Neuronal stem cell (in vitro differentiated cells): ENCODE results near the gene PLEKHF1.
A peak's percentile ranks its signal among the peaks of the same experiment; 100 is the strongest.

Experiments
- DNase-seq: peaks from one replicate; pipeline ENCODE4 v3.0.0-alpha.2; 2013; ENCODE audit warnings: low spot score
- H2AFZ ChIP-seq: one replicate; pipeline ENCODE4 v1.6.1; 2013; ENCODE audit warnings: mild to moderate bottlenecking, low read length, inconsistent platforms
- H2AK5ac ChIP-seq: 2 replicates; pipeline ENCODE4 v1.6.1; 2013; ENCODE audit warnings: low read depth, mild to moderate bottlenecking, inconsistent platforms, low read length, moderate library complexity, mixed read lengths
- H2BK120ac ChIP-seq: 2 replicates; pipeline ENCODE4 v1.6.1; 2013; ENCODE audit warnings: low read depth, mild to moderate bottlenecking, inconsistent platforms, low read length, moderate library complexity, mixed read lengths
- H2BK12ac ChIP-seq: one replicate; pipeline ENCODE4 v1.6.1; 2013; ENCODE audit warnings: low read length, inconsistent platforms
- H2BK15ac ChIP-seq: 2 replicates; pipeline ENCODE4 v1.6.1; 2013; ENCODE audit warnings: mild to moderate bottlenecking, low read length, inconsistent platforms, mixed read lengths
- H2BK5ac ChIP-seq: one replicate; pipeline ENCODE4 v1.6.1; 2013; ENCODE audit warnings: inconsistent platforms, mild to moderate bottlenecking, low read length, moderate library complexity
- H3K14ac ChIP-seq: one replicate; pipeline ENCODE4 v1.6.1; 2013; ENCODE audit warnings: low read length, inconsistent platforms
- H3K18ac ChIP-seq: 2 replicates; pipeline ENCODE4 v1.6.1; 2013; ENCODE audit warnings: low read length, inconsistent platforms
- H3K23ac ChIP-seq: 2 replicates; pipeline ENCODE4 v1.6.1; 2013; ENCODE audit warnings: low read depth, mild to moderate bottlenecking, mixed read lengths, low read length, inconsistent platforms; ENCODE audit not compliant: poor library complexity
- H3K27ac ChIP-seq: replicated peaks from 3 replicates; pipeline ENCODE4 v1.5.1; 2013; ENCODE audit warnings: low read length, inconsistent platforms
- H3K27me3 ChIP-seq, 3 experiments: 2 replicates each; pipeline ENCODE4 v1.6.1; 2013; ENCODE audit warnings: low read length in 3 of 3, mild to moderate bottlenecking in 2 of 3, inconsistent platforms in 1 of 3, low read depth in 1 of 3, mixed read lengths in 1 of 3, moderate library complexity in 1 of 3; ENCODE audit not compliant: control insufficient read depth in 3 of 3, insufficient read depth in 3 of 3
- H3K36me3 ChIP-seq, 2 donors: replicated peaks in 1 of 2; 2 replicates each; pipeline ENCODE4 v1.6.1; 2013; ENCODE audit warnings: low read length in 2 of 2; ENCODE audit not compliant: control insufficient read depth in 2 of 2, insufficient read depth in 2 of 2
- H3K4ac ChIP-seq: 2 replicates; pipeline ENCODE4 v1.6.1; 2013; ENCODE audit warnings: inconsistent platforms, mild to moderate bottlenecking, low read length, moderate library complexity
- H3K4me1 ChIP-seq, 2 donors: 1 replicate in 1 of 2; 2 replicates in 1 of 2; pipeline ENCODE4 v1.6.1; 2013; ENCODE audit warnings: low read length in 2 of 2, low read depth in 1 of 2; ENCODE audit not compliant: control insufficient read depth in 2 of 2, insufficient read depth in 1 of 2
- H3K4me2 ChIP-seq: one replicate; pipeline ENCODE4 v1.6.1; 2013; ENCODE audit warnings: mild to moderate bottlenecking, low read length, inconsistent platforms; ENCODE audit not compliant: insufficient read depth, poor library complexity, severe bottlenecking
- H3K4me3 ChIP-seq, 2 donors: 2 replicates each; pipeline ENCODE4 v1.5.1; 2013; ENCODE audit warnings: low read length in 2 of 2, mild to moderate bottlenecking in 2 of 2, inconsistent platforms in 1 of 2, moderate library complexity in 1 of 2
- H3K79me1 ChIP-seq: one replicate; pipeline ENCODE4 v1.6.1; 2013; ENCODE audit warnings: low read depth, mild to moderate bottlenecking, inconsistent platforms, low read length, moderate library complexity
- H3K9ac ChIP-seq: one replicate; pipeline ENCODE4 v1.6.1; 2013; ENCODE audit warnings: mild to moderate bottlenecking, low read depth, low read length, inconsistent platforms; ENCODE audit not compliant: poor library complexity
- H3K9me3 ChIP-seq, 2 donors: replicated peaks in 1 of 2; 2 replicates each; pipeline versions ENCODE3 to v1.6.1; 2013; ENCODE audit warnings: low read length in 2 of 2, mild to moderate bottlenecking in 2 of 2, inconsistent platforms in 1 of 2, low read depth in 1 of 2, mixed read lengths in 1 of 2, moderate library complexity in 1 of 2; ENCODE audit not compliant: control insufficient read depth in 2 of 2, insufficient read depth in 1 of 2
- H4K8ac ChIP-seq: one replicate; pipeline ENCODE4 v1.6.1; 2013; ENCODE audit warnings: low read depth, mild to moderate bottlenecking, inconsistent platforms, low read length, moderate library complexity
- H4K91ac ChIP-seq: one replicate; pipeline ENCODE4 v1.6.1; 2013; ENCODE audit warnings: low read length, low read depth, mild to moderate bottlenecking, inconsistent platforms; ENCODE audit not compliant: poor library complexity
- WGBS, 2 donors: extraction: QIAGEN DNeasy Blood & Tissue Kit; methylation state at CpG; one replicate each; pipeline ENCODE4 v1.1.7; 2013; ENCODE audit warnings: missing lambda C conversion rate in 2 of 2, mixed read lengths in 1 of 2; ENCODE audit not compliant: insufficient read length in 2 of 2, insufficient replicate concordance in 1 of 2; ENCODE audit errors: extremely low coverage in 2 of 2; 5-methylcytosine and 5-hydroxymethylcytosine counted together

PLEKHF1 gene

DNA sequence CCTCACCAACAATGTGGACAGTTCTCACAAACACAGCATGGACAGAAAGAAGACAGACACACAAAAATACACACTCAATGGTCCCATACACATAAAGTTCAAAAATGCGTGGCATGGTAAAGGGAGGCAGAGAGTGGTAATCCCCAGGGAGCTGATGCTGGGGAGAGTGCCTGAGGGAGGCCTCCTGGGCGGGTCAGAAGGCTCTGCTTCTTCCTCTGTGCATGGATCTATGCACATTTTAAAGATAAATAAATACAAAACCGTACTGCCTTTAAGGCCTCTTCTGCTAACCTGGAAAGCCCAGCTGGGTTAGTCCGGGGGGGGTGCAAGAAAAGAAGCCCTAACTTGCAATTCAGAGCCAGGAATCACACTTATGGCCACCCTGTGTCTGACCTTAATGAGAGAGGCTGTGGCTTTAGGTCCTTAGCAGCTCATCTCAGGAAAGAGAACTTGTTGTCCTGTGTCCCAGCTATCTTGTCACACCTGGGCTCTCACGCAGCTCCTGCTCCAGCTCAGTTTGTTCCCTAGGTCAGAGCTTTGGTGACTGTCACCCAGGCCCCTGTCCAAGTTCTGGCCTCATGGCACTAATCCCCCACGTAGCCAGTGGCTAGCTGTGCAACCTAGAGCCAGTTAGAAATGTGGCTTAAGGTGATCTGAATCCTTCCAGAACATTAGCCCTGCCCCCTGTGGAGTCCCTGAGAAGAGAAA lies 30.7 kb upstream of the PLEKHF1 start:
- H3K14ac ChIP-seq: no peak overlapping the region
- no peak overlapping the region for H2BK15ac ChIP-seq
- no peak overlapping the region for H3K4me3 ChIP-seq
- no peak overlapping the region for H4K91ac ChIP-seq
- no peak for DNase-seq
- no peak overlapping the region for H3K9ac ChIP-seq
- H2BK5ac ChIP-seq: peak overlapping the region; percentile 45
- no peaks in the 10 kb centered on the region for H3K9me3 ChIP-seq
- H2BK120ac ChIP-seq: no peak overlapping the region
- H3K27ac ChIP-seq: no peak overlapping the region
- no peak overlapping the region for H3K18ac ChIP-seq
- no peaks in the 10 kb centered on the region for H3K79me1 ChIP-seq
- H3K4me2 ChIP-seq: no peak overlapping the region
- no peak overlapping the region for H2BK12ac ChIP-seq
- H3K23ac ChIP-seq: no peak overlapping the region
- H3K4ac ChIP-seq: no peak overlapping the region
- no CpG with 5 or more reads among the region's 6 CpGs for WGBS, 2 donors
- H3K27me3 ChIP-seq: peaks cover 0 to 12% (median 0%) of the 10 kb centered on the region in 3 experiments
- no peaks in the 10 kb centered on the region for H3K36me3 ChIP-seq
- H2AK5ac ChIP-seq: no peak overlapping the region
- H4K8ac ChIP-seq: no peak overlapping the region
- no peak overlapping the region for H2AFZ ChIP-seq
- H3K4me1 ChIP-seq: peaks cover 0 to 2% of the 10 kb centered on the region in 2 donors

DNA sequence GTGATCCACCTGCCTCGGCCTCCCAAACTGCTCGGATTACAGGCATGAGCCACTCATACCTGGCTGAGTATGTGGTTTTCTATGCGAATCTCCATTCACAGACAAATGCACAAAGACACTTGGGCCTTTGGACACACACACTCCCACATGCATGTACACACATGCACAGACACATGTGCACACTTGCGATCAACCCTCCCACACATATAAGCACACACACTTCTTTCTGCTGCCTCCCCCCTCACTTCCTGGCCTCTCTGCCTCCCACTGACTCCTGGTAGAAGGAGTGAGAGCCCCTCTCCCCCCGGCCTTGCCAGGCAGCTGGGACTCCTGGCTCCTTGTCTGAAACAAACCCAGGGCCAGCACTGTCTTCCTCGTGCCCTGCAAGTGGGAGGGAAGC lies 29.3 kb upstream of the PLEKHF1 start:
- Histone ChIP-seq H3K18ac (no peak overlapping the region), H4K8ac (no peak overlapping the region), H3K36me3 (no peaks in the 10 kb centered on the region), H3K79me1 (no peaks in the 10 kb centered on the region), H3K27me3 (peaks cover 0 to 17% (median 0%) of the 10 kb centered on the region in 3 experiments), H2AFZ (no peak overlapping the region), H3K4ac (no peak overlapping the region), H4K91ac (no peak overlapping the region), H2AK5ac (no peak overlapping the region), H3K9ac (no peak overlapping the region), H2BK120ac (no peak overlapping the region), H3K4me1 (peaks cover 0 to 2% of the 10 kb centered on the region in 2 donors), H3K9me3 (no peaks in the 10 kb centered on the region), H2BK12ac (no peak overlapping the region), H2BK5ac (no peak overlapping the region), H3K23ac (no peak overlapping the region), H3K14ac (no peak overlapping the region), H3K4me2 (no peak overlapping the region), H3K4me3 (no peak overlapping the region), H3K27ac (no peak overlapping the region), H2BK15ac (no peak overlapping the region)
- no peak for DNase-seq
- WGBS, 2 donors: no CpG with 5 or more reads among the region's 6 CpGs

DNA sequence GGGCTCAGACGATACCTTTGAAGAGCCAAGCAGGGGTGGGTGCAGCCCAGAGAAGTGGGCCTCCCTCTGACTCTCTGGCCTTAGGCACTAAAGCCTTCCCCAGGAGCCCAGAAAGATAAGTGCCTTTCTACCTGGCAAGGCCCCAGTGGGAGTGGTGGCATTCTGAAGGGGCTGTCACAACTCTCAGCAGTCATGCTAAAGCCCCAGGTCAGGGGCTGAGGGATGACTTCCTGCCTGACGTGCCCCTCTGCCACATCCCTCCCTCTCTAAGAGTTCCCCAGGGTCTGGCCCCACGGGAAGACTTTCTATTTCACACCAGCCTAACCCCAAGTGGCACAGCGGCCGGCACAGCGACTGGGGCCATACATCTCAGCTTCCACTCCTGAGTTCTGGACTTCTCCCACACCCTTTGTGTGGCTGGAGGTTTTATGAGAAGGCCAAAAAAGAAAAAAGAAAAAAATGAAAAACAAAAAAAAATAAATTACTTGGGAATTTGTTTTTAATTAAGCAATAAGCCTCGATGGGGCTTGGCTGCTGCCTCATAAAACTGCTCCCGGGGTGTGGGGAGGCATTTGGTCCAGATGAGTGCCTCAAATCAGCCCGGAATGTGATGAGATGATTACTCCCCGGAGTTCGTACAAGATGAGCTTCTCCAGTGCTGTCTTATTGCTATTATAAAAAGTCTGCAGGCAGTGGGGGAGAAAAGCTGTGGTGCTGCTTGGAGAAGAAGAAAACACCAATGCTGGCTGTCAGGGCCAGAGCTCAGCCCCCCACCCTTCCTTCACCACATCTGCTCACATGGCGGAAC lies 28.5 kb upstream of the PLEKHF1 start:
- H3K79me1 ChIP-seq: no peaks in the 10 kb centered on the region
- H3K4me2 ChIP-seq: no peak overlapping the region
- H3K27me3 ChIP-seq: peaks cover 0 to 17% (median 0%) of the 10 kb centered on the region in 3 experiments
- H3K27ac ChIP-seq: no peak overlapping the region
- no peaks in the 10 kb centered on the region for H3K9me3 ChIP-seq
- H2AFZ ChIP-seq: no peak overlapping the region
- no peak overlapping the region for H3K4me3 ChIP-seq
- no peak overlapping the region for H2BK5ac ChIP-seq
- H3K9ac ChIP-seq: no peak overlapping the region
- no peak overlapping the region for H3K18ac ChIP-seq
- H4K91ac ChIP-seq: no peak overlapping the region
- H4K8ac ChIP-seq: no peak overlapping the region
- no CpG with 5 or more reads among the region's 12 CpGs for WGBS, 2 donors
- H3K14ac ChIP-seq: no peak overlapping the region
- peak overlapping the region; percentile 29 for H3K4ac ChIP-seq
- no peak overlapping the region for H3K23ac ChIP-seq
- no peaks in the 10 kb centered on the region for H3K36me3 ChIP-seq
- no peak overlapping the region for H2BK12ac ChIP-seq
- H2BK15ac ChIP-seq: no peak overlapping the region
- no peak for DNase-seq
- no peak overlapping the region for H2AK5ac ChIP-seq
- H3K4me1 ChIP-seq: peaks cover 0 to 2% of the 10 kb centered on the region in 2 donors
- H2BK120ac ChIP-seq: no peak overlapping the region

- no peaks in the 10 kb centered on the region for H3K79me1 ChIP-seq
- H3K23ac ChIP-seq: no peak overlapping the region
- H3K27ac ChIP-seq: no peak overlapping the region
- H3K9ac ChIP-seq: no peak overlapping the region
- H3K4me1 ChIP-seq: peaks cover 0 to 2% of the 10 kb centered on the region in 2 donors
- H3K4me2 ChIP-seq: no peak overlapping the region
- no peak overlapping the region for H3K4ac ChIP-seq
- H3K27me3 ChIP-seq: peaks cover 0 to 27% (median 0%) of the 10 kb centered on the region in 3 experiments
- DNase-seq: no peak
- H3K4me3 ChIP-seq: no peak overlapping the region
- no peak overlapping the region for H2BK15ac ChIP-seq
- H2BK120ac ChIP-seq: no peak overlapping the region
- no peak overlapping the region for H3K18ac ChIP-seq
- no peak overlapping the region for H2AK5ac ChIP-seq
- H2AFZ ChIP-seq: no peak overlapping the region
- no peak overlapping the region for H4K91ac ChIP-seq
- H3K14ac ChIP-seq: no peak overlapping the region
- no peak overlapping the region for H4K8ac ChIP-seq
- no peaks in the 10 kb centered on the region for H3K36me3 ChIP-seq
- no peak overlapping the region for H2BK5ac ChIP-seq
- H3K9me3 ChIP-seq: no peaks in the 10 kb centered on the region
- whole genome bisulfite sequencing, 2 donors: no CpG with 5 or more reads among the region's 8 CpGs
- H2BK12ac ChIP-seq: no peak overlapping the region
Measured at GRCh38 chr19:29639086-29639485, 26.2 kb upstream of the PLEKHF1 start.
